AG04450 (cell line): ENCODE data around the gene UBE2C. TPM values are rescaled to one million over a fixed set of nuclear protein-coding genes. Genes with fewer than 3 reads are reported as not detected.

Experiments
- CTCF ChIA-PET: fragments of 300-600, 350-600 bp; formaldehyde crosslinking; extraction: SDS; loops from one replicate; lab custom pipeline; 2022; ENCODE audit warnings: antibody characterized with exemption, inconsistent platforms; lab: Charles Lee
- POLR2A ChIA-PET: fragments of 350-600 bp; formaldehyde crosslinking; extraction: SDS; loops from one replicate; lab custom pipeline; 2021; ENCODE audit warnings: antibody characterized with exemption, inconsistent platforms; lab: Yijun Ruan, JAX
- DNase-seq: peaks from one replicate; pipeline ENCODE4 v3.0.0-alpha.2; 2011; ENCODE audit warnings: low read depth, low spot score
- H3K27ac ChIP-seq: one replicate; pipeline ENCODE4 v1.5.1; 2012; ENCODE audit warnings: low read depth, low read length, control low read depth
- H3K27me3 ChIP-seq: one replicate; pipeline ENCODE4 v1.6.0; 2012; ENCODE audit warnings: low read length; ENCODE audit not compliant: control insufficient read depth, insufficient read depth
- H3K4me3 ChIP-seq: 2 replicates; pipeline ENCODE4 v1.5.1; 2011; ENCODE audit warnings: mild to moderate bottlenecking, low read depth, low read length, control low read depth
- H3K9me3 ChIP-seq: 2 replicates; pipeline ENCODE4 v1.5.1; 2012; ENCODE audit warnings: low read length; ENCODE audit not compliant: control insufficient read depth, insufficient read depth
- CTCF ChIP-seq: IDR thresholded peaks from 2 replicates; pipeline ENCODE4 v1.5.1; 2011; ENCODE audit warnings: low read depth, low read length, control low read depth, inconsistent platforms
- polyA plus RNA-seq: library from polyadenylated mRNA; depleted of rRNA; stranded (reverse); fragments of >200 nt; gene quantifications from 2 replicates; pipeline ENCODE4 v1.2.3, GENCODE V29; 2011

Gene UBE2C
- polyA plus RNA-seq, 1 experiment = 27.8 TPM

DNA sequence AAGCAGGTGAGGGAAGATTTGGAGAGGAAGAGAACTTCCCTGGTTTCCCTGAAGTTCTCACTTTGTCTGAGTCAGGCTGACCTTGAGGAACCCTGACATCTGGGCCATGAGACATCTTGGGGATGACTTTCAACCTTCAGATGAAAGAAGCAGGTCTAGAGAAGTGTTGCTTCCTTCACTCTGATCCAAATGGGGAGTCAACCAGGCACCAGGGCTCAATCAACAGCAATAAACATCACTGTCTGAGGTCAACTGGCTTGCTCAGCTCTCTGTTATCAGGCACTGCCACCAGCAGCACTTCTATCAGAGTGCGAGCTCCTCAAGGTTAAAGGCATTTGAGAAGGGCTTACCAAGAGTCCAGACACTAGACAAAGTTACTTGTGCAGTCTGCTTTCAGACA is 38.5 kb downstream of the UBE2C start:
- no peaks in the 10 kb centered on the region for H3K9me3 ChIP-seq
- no peak overlapping the region for H3K4me3 ChIP-seq
- no peaks in the 10 kb centered on the region for H3K27me3 ChIP-seq
- no peak overlapping the region for H3K27ac ChIP-seq
- no peak for TF ChIP-seq CTCF
- no peak for DNase-seq
- CTCF ChIA-PET = no interaction called here
- POLR2A ChIA-PET = no interaction called here

DNA sequence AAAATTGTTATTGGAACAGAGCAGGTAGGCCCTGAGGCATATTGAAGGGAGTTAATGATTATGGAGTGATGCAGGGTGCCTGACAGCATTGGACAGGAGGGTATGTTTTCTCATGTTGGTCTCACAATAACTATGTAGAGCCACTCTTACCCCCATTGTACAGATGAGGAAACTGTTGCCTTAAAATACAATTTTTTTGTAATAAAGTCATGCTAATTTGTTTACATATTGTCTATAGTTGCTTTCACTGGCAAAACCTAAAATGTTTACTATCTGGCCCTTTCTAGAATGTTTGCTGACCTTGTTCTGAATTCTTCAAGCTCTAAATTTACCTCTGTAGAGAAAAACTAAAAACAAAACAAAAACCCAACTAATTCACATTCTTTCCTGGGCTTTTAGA is 39.1 kb downstream of the UBE2C start:
- POLR2A ChIA-PET = no interaction called here
- CTCF ChIA-PET = no interaction called here
- no peak for TF ChIP-seq CTCF
- H3K27me3 ChIP-seq = no peaks in the 10 kb centered on the region
- H3K9me3 ChIP-seq = no peaks in the 10 kb centered on the region
- no peak overlapping the region for H3K4me3 ChIP-seq
- DNase-seq = no peak
- H3K27ac ChIP-seq = no peak overlapping the region

- no peak for DNase-seq
- POLR2A ChIA-PET = interaction anchor here (0.5 kb wide), 1 partner anchor 9 kb away, joined by 3 read pairs; no protein-coding TSS in a partner anchor
- CTCF ChIA-PET = no interaction called here
- Histone ChIP-seq H3K9me3 (no peaks in the 10 kb centered on the region), H3K27me3 (no peaks in the 10 kb centered on the region), H3K27ac (no peak overlapping the region), H3K4me3 (no peak overlapping the region)
- no peak for TF ChIP-seq CTCF
Measured at GRCh38 chr20:45852326-45852725, 39.9 kb downstream of the UBE2C start.

DNA sequence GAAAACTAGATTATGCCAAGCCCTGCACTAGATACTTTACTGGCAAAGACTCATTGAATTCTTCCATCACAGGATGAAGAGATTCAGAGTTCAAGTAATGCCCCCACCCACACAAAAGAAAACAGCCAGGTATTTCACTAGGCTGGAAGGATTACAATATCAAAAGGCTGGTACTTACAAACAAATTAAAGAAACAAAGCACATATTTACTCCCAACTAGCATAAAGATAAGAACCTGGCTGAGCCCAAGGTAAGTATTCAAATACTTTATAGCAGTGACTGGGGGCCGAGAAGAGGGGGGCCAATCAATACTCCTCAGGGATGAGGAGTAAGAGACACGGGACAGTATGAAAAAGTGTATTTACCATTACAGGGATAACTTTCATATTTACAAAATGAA is 41.0 kb downstream of the UBE2C start:
- ChIA-PET CTCF (no interaction called here), POLR2A (no interaction called here)
- no peak for DNase-seq
- Histone ChIP-seq H3K27ac (no peak overlapping the region), H3K4me3 (no peak overlapping the region), H3K27me3 (no peaks in the 10 kb centered on the region), H3K9me3 (no peaks in the 10 kb centered on the region)
- TF ChIP-seq CTCF = no peak

DNA sequence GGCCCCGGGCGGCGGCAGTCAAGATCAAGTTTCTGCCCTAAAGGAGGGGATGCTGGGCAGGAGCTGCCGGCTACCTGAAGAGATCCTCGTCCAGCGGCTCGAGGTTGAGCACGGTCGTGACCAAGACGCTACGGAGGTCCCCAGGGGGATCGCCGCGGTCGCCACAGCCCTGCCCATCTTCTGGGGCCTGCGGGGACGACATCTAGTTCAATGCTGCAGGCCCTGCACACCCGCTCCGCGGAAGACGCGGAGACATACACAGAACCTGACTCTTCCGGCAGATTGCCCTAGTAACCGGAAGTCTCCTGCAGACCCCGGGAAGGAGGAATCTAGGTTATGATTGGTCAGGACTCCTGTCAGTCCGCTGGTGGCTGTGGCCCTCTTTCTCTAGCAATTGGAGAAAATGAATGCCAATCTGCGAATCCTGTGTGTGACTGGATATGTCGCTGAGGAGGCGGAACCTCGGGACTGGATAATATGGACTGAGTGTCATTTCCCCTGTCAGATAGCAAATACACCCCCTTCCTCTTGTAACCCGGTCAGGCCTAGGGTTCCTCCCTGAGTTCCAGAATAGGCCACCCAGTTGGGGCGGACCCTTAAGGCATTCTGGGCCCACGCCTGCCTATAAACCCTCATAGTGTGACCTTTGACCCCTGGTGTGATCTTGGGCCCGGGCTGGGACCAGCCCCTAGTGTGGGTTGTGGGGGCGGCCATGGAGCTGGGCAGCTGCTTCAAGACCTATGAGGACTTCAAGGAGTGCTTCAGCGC is 44.9 kb downstream of the UBE2C start, which contains the start of the genes ACOT8 and ZSWIM3:
Gene ACOT8, minus strand, starts transcription at position 279 of the 768 bp plus-strand sequence. Its CDS starts 77 bp downstream, at position 202.
Gene ZSWIM3, plus strand, starts transcription at position 501 of the 768 bp plus-strand sequence. Its CDS starts 212 bp downstream, at position 713.
- H3K27me3 ChIP-seq = no peaks in the 10 kb centered on the region
- peak within 1 kb of the TSS; percentile 91 for H3K4me3 ChIP-seq
- peak within 1 kb of the TSS; percentile 39 for H3K27ac ChIP-seq
- H3K9me3 ChIP-seq = no peaks in the 10 kb centered on the region
- ChIA-PET POLR2A (interaction anchor here (0.8 to 1.4 kb wide), 2 partner anchors 16 to 24 kb away, joined by 4 to 6 read pairs; partner anchors contain the start of gene ZSWIM1), CTCF (interaction anchor here (0.8 to 1.1 kb wide), 2 partner anchors 11 to 33 kb away, joined by 3 to 4 read pairs; partner anchors contain the start of gene NEURL2)
- peak; percentile 100 for DNase-seq
- TF ChIP-seq CTCF = no peak
